Smooth muscle cell (in vitro differentiated cells): Measurements from ENCODE around the gene SRP14. TPM values are rescaled to one million over a fixed set of nuclear protein-coding genes. Genes with fewer than 3 reads are reported as not detected.
A peak's percentile ranks its signal among the peaks of the same experiment; 100 is the strongest.

Source experiments
- DNase-seq: peaks from one replicate; lab custom pipeline; 2025; ENCODE audit not compliant: unreplicated experiment; lab: John Stamatoyannopoulos, UW
- H2AFZ ChIP-seq: fragments of 200-600 bp; sonication (generic); 2 replicates; pipeline ENCODE4 v1.6.0; 2016; ENCODE audit warnings: antibody characterized with exemption, low read depth, mild to moderate bottlenecking
- H3F3A ChIP-seq: fragments of 200-600 bp; sonication (generic); 2 replicates; pipeline ENCODE4 v1.6.0; 2017; ENCODE audit warnings: antibody characterized with exemption, low read depth
- H3K27ac ChIP-seq: fragments of 200-600 bp; sonication (generic); 2 replicates; pipeline ENCODE4 v1.5.1; 2016; ENCODE audit warnings: low read depth, mild to moderate bottlenecking
- H3K27me3 ChIP-seq: fragments of 200-600 bp; sonication (generic); 2 replicates; pipeline ENCODE4 v1.6.1; 2016; ENCODE audit warnings: low read depth, mild to moderate bottlenecking
- H3K36me3 ChIP-seq: fragments of 200-600 bp; sonication (generic); 2 replicates; pipeline ENCODE4 v1.5.1; 2016; ENCODE audit warnings: low read depth
- H3K4me1 ChIP-seq: fragments of 200-600 bp; sonication (generic); 2 replicates; pipeline ENCODE4 v1.5.1; 2016; ENCODE audit warnings: low read depth
- H3K4me2 ChIP-seq: fragments of 200-600 bp; sonication (generic); 2 replicates; pipeline ENCODE4 v1.6.0; 2016; ENCODE audit warnings: mild to moderate bottlenecking
- H3K4me3 ChIP-seq: fragments of 200-600 bp; sonication (generic); 2 replicates; pipeline ENCODE4 v1.5.1; 2016; ENCODE audit warnings: mild to moderate bottlenecking
- H3K79me2 ChIP-seq: fragments of 200-600 bp; sonication (generic); 2 replicates; pipeline ENCODE4 v1.6.0; 2016; ENCODE audit warnings: low read depth, mild to moderate bottlenecking
- H3K9ac ChIP-seq: fragments of 200-600 bp; sonication (generic); 2 replicates; pipeline ENCODE4 v1.6.0; 2016; ENCODE audit warnings: low read depth
- H3K9me3 ChIP-seq: fragments of 200-600 bp; sonication (generic); replicated peaks from 2 replicates; pipeline ENCODE4 v1.5.1; 2016; ENCODE audit warnings: low read depth
- H4K20me1 ChIP-seq: fragments of 200-600 bp; sonication (generic); 2 replicates; pipeline ENCODE4 v1.6.0; 2016; ENCODE audit warnings: low read depth
- CTCF ChIP-seq: fragments of 200-600 bp; sonication (generic); IDR thresholded peaks from 2 replicates; pipeline ENCODE4 v1.5.1; 2017; ENCODE audit warnings: borderline replicate concordance, mild to moderate bottlenecking, antibody characterized with exemption; ENCODE audit not compliant: insufficient read depth, poor library complexity, severe bottlenecking
- WGBS: methylation state at CpG from one replicate; pipeline ENCODE4 v1.1.7; 2016; ENCODE audit warnings: low lambda C conversion rate; 5-methylcytosine and 5-hydroxymethylcytosine counted together
- polyA plus RNA-seq: library from polyadenylated mRNA; unstranded; fragments of >200 nt; fragmentation: Nextera tagmentation; extraction: Ambion mirVana; gene quantifications from 2 replicates; pipeline ENCODE4 v1.2.1, GENCODE V29; 2016
- total RNA-seq: library from RNA; depleted of rRNA; stranded (reverse); fragments of >200 nt; gene quantifications from 2 replicates; pipeline ENCODE4 v1.2.3, GENCODE V29; 2014

The SRP14 gene
- total and polyA plus RNA-seq, 2 experiments from 2014 or later, result 307 to 726 TPM

GRCh38 chr15:40011303-40011702 is 27.7 kb downstream of the SRP14 start:
- 99% methylated on average over 4 of the region's 4 CpGs for WGBS
- Histone ChIP-seq H3K36me3 (peaks cover 68% of the 10 kb centered on the region), H3K4me3 (no peak overlapping the region), H3K4me1 (no peaks in the 10 kb centered on the region), H3K27ac (no peak overlapping the region), H3K4me2 (no peak overlapping the region), H3F3A (no peaks in the 10 kb centered on the region), H2AFZ (no peak overlapping the region), H3K79me2 (no peaks in the 10 kb centered on the region), H3K9ac (no peak overlapping the region), H3K9me3 (peaks cover 7% of the 10 kb centered on the region), H4K20me1 (no peaks in the 10 kb centered on the region), H3K27me3 (no peaks in the 10 kb centered on the region)
- TF ChIP-seq CTCF, result no peak
- DNase-seq, result no peak

- Histone ChIP-seq H3K9me3 (peaks cover 7% of the 10 kb centered on the region), H2AFZ (no peak overlapping the region), H3K79me2 (no peaks in the 10 kb centered on the region), H3K36me3 (peaks cover 66% of the 10 kb centered on the region), H3K27ac (no peak overlapping the region), H3K4me1 (no peaks in the 10 kb centered on the region), H3K4me3 (no peak overlapping the region), H3K4me2 (no peak overlapping the region), H4K20me1 (no peaks in the 10 kb centered on the region), H3K9ac (no peak overlapping the region), H3F3A (no peaks in the 10 kb centered on the region), H3K27me3 (no peaks in the 10 kb centered on the region)
- DNase-seq, result no peak
- TF ChIP-seq CTCF, result no peak
- 96% methylated on average over 4 of the region's 4 CpGs for WGBS
Measured at GRCh38 chr15:40010686-40011085, 28.3 kb downstream of the SRP14 start.

GRCh38 chr15:40008061-40008765 is 30.8 kb downstream of the SRP14 start:
- no peaks in the 10 kb centered on the region for H3K79me2 ChIP-seq
- TF ChIP-seq CTCF, result no peak
- no peak overlapping the region for H3K27ac ChIP-seq
- H3F3A ChIP-seq, result no peaks in the 10 kb centered on the region
- no peaks in the 10 kb centered on the region for H4K20me1 ChIP-seq
- no peaks in the 10 kb centered on the region for H3K9me3 ChIP-seq
- H3K36me3 ChIP-seq, result peaks cover 56% of the 10 kb centered on the region
- no peaks in the 10 kb centered on the region for H3K4me1 ChIP-seq
- DNase-seq, result no peak
- no peak overlapping the region for H3K4me3 ChIP-seq
- H3K9ac ChIP-seq, result no peak overlapping the region
- 91% methylated on average over 3 of the region's 3 CpGs for WGBS
- H3K4me2 ChIP-seq, result no peak overlapping the region
- H3K27me3 ChIP-seq, result no peaks in the 10 kb centered on the region
- H2AFZ ChIP-seq, result no peak overlapping the region

GRCh38 chr15:40006646-40007045 is 32.3 kb downstream of the SRP14 start:
- Histone ChIP-seq H4K20me1 (no peaks in the 10 kb centered on the region), H3F3A (no peaks in the 10 kb centered on the region), H3K79me2 (no peaks in the 10 kb centered on the region), H3K4me1 (no peaks in the 10 kb centered on the region), H3K27me3 (no peaks in the 10 kb centered on the region), H3K36me3 (peaks cover 43% of the 10 kb centered on the region), H3K4me3 (no peak overlapping the region), H3K27ac (peak overlapping the region; percentile 38), H3K4me2 (no peak overlapping the region), H2AFZ (no peak overlapping the region), H3K9ac (no peak overlapping the region), H3K9me3 (no peaks in the 10 kb centered on the region)
- DNase-seq, result no peak
- TF ChIP-seq CTCF, result no peak
- whole genome bisulfite sequencing, result 87% methylated on average over 2 of the region's 2 CpGs
